Neuronal stem cell (in vitro differentiated cells): ENCODE measurements around the gene ELAC1.

Source experiments
- DNase-seq: peaks from one replicate; pipeline ENCODE4 v3.0.0-alpha.2; 2013; ENCODE audit warnings: low spot score
- H2AFZ ChIP-seq: one replicate; pipeline ENCODE4 v1.6.1; 2013; ENCODE audit warnings: mild to moderate bottlenecking, low read length, inconsistent platforms
- H2AK5ac ChIP-seq: 2 replicates; pipeline ENCODE4 v1.6.1; 2013; ENCODE audit warnings: low read depth, mild to moderate bottlenecking, inconsistent platforms, low read length, moderate library complexity, mixed read lengths
- H2BK120ac ChIP-seq: 2 replicates; pipeline ENCODE4 v1.6.1; 2013; ENCODE audit warnings: low read depth, mild to moderate bottlenecking, inconsistent platforms, low read length, moderate library complexity, mixed read lengths
- H2BK12ac ChIP-seq: one replicate; pipeline ENCODE4 v1.6.1; 2013; ENCODE audit warnings: low read length, inconsistent platforms
- H2BK15ac ChIP-seq: 2 replicates; pipeline ENCODE4 v1.6.1; 2013; ENCODE audit warnings: mild to moderate bottlenecking, low read length, inconsistent platforms, mixed read lengths
- H2BK5ac ChIP-seq: one replicate; pipeline ENCODE4 v1.6.1; 2013; ENCODE audit warnings: inconsistent platforms, mild to moderate bottlenecking, low read length, moderate library complexity
- H3K14ac ChIP-seq: one replicate; pipeline ENCODE4 v1.6.1; 2013; ENCODE audit warnings: low read length, inconsistent platforms
- H3K18ac ChIP-seq: 2 replicates; pipeline ENCODE4 v1.6.1; 2013; ENCODE audit warnings: low read length, inconsistent platforms
- H3K23ac ChIP-seq: 2 replicates; pipeline ENCODE4 v1.6.1; 2013; ENCODE audit warnings: low read depth, mild to moderate bottlenecking, mixed read lengths, low read length, inconsistent platforms; ENCODE audit not compliant: poor library complexity
- H3K27ac ChIP-seq: replicated peaks from 3 replicates; pipeline ENCODE4 v1.5.1; 2013; ENCODE audit warnings: low read length, inconsistent platforms
- H3K27me3 ChIP-seq, 3 experiments: 2 replicates each; pipeline ENCODE4 v1.6.1; 2013; ENCODE audit warnings: low read length in 3 of 3, mild to moderate bottlenecking in 2 of 3, inconsistent platforms in 1 of 3, low read depth in 1 of 3, mixed read lengths in 1 of 3, moderate library complexity in 1 of 3; ENCODE audit not compliant: control insufficient read depth in 3 of 3, insufficient read depth in 3 of 3
- H3K36me3 ChIP-seq, 2 donors: replicated peaks in 1 of 2; 2 replicates each; pipeline ENCODE4 v1.6.1; 2013; ENCODE audit warnings: low read length in 2 of 2; ENCODE audit not compliant: control insufficient read depth in 2 of 2, insufficient read depth in 2 of 2
- H3K4ac ChIP-seq: 2 replicates; pipeline ENCODE4 v1.6.1; 2013; ENCODE audit warnings: inconsistent platforms, mild to moderate bottlenecking, low read length, moderate library complexity
- H3K4me1 ChIP-seq, 2 donors: 1 replicate in 1 of 2; 2 replicates in 1 of 2; pipeline ENCODE4 v1.6.1; 2013; ENCODE audit warnings: low read length in 2 of 2, low read depth in 1 of 2; ENCODE audit not compliant: control insufficient read depth in 2 of 2, insufficient read depth in 1 of 2
- H3K4me2 ChIP-seq: one replicate; pipeline ENCODE4 v1.6.1; 2013; ENCODE audit warnings: mild to moderate bottlenecking, low read length, inconsistent platforms; ENCODE audit not compliant: insufficient read depth, poor library complexity, severe bottlenecking
- H3K4me3 ChIP-seq, 2 donors: 2 replicates each; pipeline ENCODE4 v1.5.1; 2013; ENCODE audit warnings: low read length in 2 of 2, mild to moderate bottlenecking in 2 of 2, inconsistent platforms in 1 of 2, moderate library complexity in 1 of 2
- H3K79me1 ChIP-seq: one replicate; pipeline ENCODE4 v1.6.1; 2013; ENCODE audit warnings: low read depth, mild to moderate bottlenecking, inconsistent platforms, low read length, moderate library complexity
- H3K9ac ChIP-seq: one replicate; pipeline ENCODE4 v1.6.1; 2013; ENCODE audit warnings: mild to moderate bottlenecking, low read depth, low read length, inconsistent platforms; ENCODE audit not compliant: poor library complexity
- H3K9me3 ChIP-seq, 2 donors: replicated peaks in 1 of 2; 2 replicates each; pipeline versions ENCODE3 to v1.6.1; 2013; ENCODE audit warnings: low read length in 2 of 2, mild to moderate bottlenecking in 2 of 2, inconsistent platforms in 1 of 2, low read depth in 1 of 2, mixed read lengths in 1 of 2, moderate library complexity in 1 of 2; ENCODE audit not compliant: control insufficient read depth in 2 of 2, insufficient read depth in 1 of 2
- H4K8ac ChIP-seq: one replicate; pipeline ENCODE4 v1.6.1; 2013; ENCODE audit warnings: low read depth, mild to moderate bottlenecking, inconsistent platforms, low read length, moderate library complexity
- H4K91ac ChIP-seq: one replicate; pipeline ENCODE4 v1.6.1; 2013; ENCODE audit warnings: low read length, low read depth, mild to moderate bottlenecking, inconsistent platforms; ENCODE audit not compliant: poor library complexity
- WGBS, 2 donors: extraction: QIAGEN DNeasy Blood & Tissue Kit; methylation state at CpG; one replicate each; pipeline ENCODE4 v1.1.7; 2013; ENCODE audit warnings: missing lambda C conversion rate in 2 of 2, mixed read lengths in 1 of 2; ENCODE audit not compliant: insufficient read length in 2 of 2, insufficient replicate concordance in 1 of 2; ENCODE audit errors: extremely low coverage in 2 of 2; 5-methylcytosine and 5-hydroxymethylcytosine counted together

Gene ELAC1

GRCh38 chr18:51013259-51013658 is 45.4 kb downstream of the ELAC1 start:
- Histone ChIP-seq H3K4ac (no peak overlapping the region), H3K9me3 (peaks cover 0 to 7% of the 10 kb centered on the region in 2 donors), H3K4me1 (peaks cover 12 to 13% of the 10 kb centered on the region in 2 donors), H2BK15ac (no peak overlapping the region), H3K27ac (no peak overlapping the region), H3K4me3 (no peak overlapping the region), H4K8ac (no peak overlapping the region), H3K23ac (no peak overlapping the region), H2BK12ac (no peak overlapping the region), H3K27me3 (no peaks in the 10 kb centered on the region), H3K9ac (no peak overlapping the region), H4K91ac (no peak overlapping the region), H2AFZ (no peak overlapping the region), H3K4me2 (no peak overlapping the region), H3K18ac (no peak overlapping the region), H2AK5ac (no peak overlapping the region), H3K36me3 (no peaks in the 10 kb centered on the region), H3K79me1 (no peaks in the 10 kb centered on the region), H2BK120ac (no peak overlapping the region), H3K14ac (no peak overlapping the region), H2BK5ac (no peak overlapping the region)
- WGBS, 2 donors = no CpG with 5 or more reads among the region's 3 CpGs
- no peak for DNase-seq

GRCh38 chr18:51017140-51017879 is 49.5 kb downstream of the ELAC1 start:
- Histone ChIP-seq H2BK120ac (no peak overlapping the region), H3K9ac (no peak overlapping the region), H3K4me3 (no peak overlapping the region), H3K4me1 (peaks cover 12 to 13% of the 10 kb centered on the region in 2 donors), H3K18ac (peak overlapping the region; percentile 65), H3K14ac (no peak overlapping the region), H2BK5ac (no peak overlapping the region), H2AFZ (peak overlapping the region; percentile 27), H3K36me3 (peaks cover 0 to 10% of the 10 kb centered on the region in 2 donors), H2AK5ac (no peak overlapping the region), H3K9me3 (peaks cover 0 to 7% of the 10 kb centered on the region in 2 donors), H3K4ac (no peak overlapping the region), H2BK12ac (no peak overlapping the region), H3K27me3 (no peaks in the 10 kb centered on the region), H4K8ac (no peak overlapping the region), H3K23ac (peak overlapping the region; percentile 16), H3K4me2 (no peak overlapping the region), H4K91ac (no peak overlapping the region), H3K27ac (no peak overlapping the region), H3K79me1 (no peaks in the 10 kb centered on the region), H2BK15ac (no peak overlapping the region)
- no CpG with 5 or more reads among the region's 8 CpGs for WGBS, 2 donors
- DNase-seq = peak; percentile 62

- Histone ChIP-seq H4K8ac (no peak overlapping the region), H3K4ac (no peak overlapping the region), H3K36me3 (peaks cover 0 to 22% of the 10 kb centered on the region in 2 donors), H3K23ac (no peak overlapping the region), H3K4me1 (peaks cover 10 to 13% of the 10 kb centered on the region in 2 donors), H3K18ac (no peak overlapping the region), H2BK5ac (no peak overlapping the region), H4K91ac (no peak overlapping the region), H2BK15ac (no peak overlapping the region), H3K14ac (no peak overlapping the region), H2BK120ac (no peak overlapping the region), H2AFZ (no peak overlapping the region), H2BK12ac (no peak overlapping the region), H3K27me3 (no peaks in the 10 kb centered on the region), H2AK5ac (no peak overlapping the region), H3K4me3 (no peak overlapping the region), H3K4me2 (no peak overlapping the region), H3K27ac (no peak overlapping the region), H3K9ac (no peak overlapping the region), H3K79me1 (no peaks in the 10 kb centered on the region), H3K9me3 (peaks cover 0 to 12% of the 10 kb centered on the region in 2 donors)
- WGBS, 2 donors = no CpG with 5 or more reads among the region's 5 CpGs
- DNase-seq = no peak
Measured at GRCh38 chr18:51020536-51020935, 52.7 kb downstream of the ELAC1 start.

GRCh38 chr18:51021226-51021965 is 53.6 kb downstream of the ELAC1 start:
- no CpG with 5 or more reads among the region's 5 CpGs for WGBS, 2 donors
- Histone ChIP-seq H3K4me1 (peaks cover 10 to 13% of the 10 kb centered on the region in 2 donors), H3K36me3 (peaks cover 0 to 31% of the 10 kb centered on the region in 2 donors), H3K4me2 (no peak overlapping the region), H4K91ac (no peak overlapping the region), H3K4me3 (no peak overlapping the region), H2AFZ (no peak overlapping the region), H3K27ac (no peak overlapping the region), H2BK15ac (no peak overlapping the region), H3K18ac (no peak overlapping the region), H2BK120ac (no peak overlapping the region), H3K27me3 (no peaks in the 10 kb centered on the region), H3K9ac (no peak overlapping the region), H2BK12ac (no peak overlapping the region), H3K14ac (no peak overlapping the region), H4K8ac (no peak overlapping the region), H3K4ac (no peak overlapping the region), H2AK5ac (no peak overlapping the region), H2BK5ac (no peak overlapping the region), H3K23ac (no peak overlapping the region), H3K9me3 (peaks cover 0 to 18% of the 10 kb centered on the region in 2 donors), H3K79me1 (no peaks in the 10 kb centered on the region)
- DNase-seq = no peak
